NCI-H2171 treated with DMSO at 0.1 percent for 48 hours (cell line): Measurements from ENCODE around the gene EDC4.
"Not testable (repeated sequence)": the region's sequence is repeated elsewhere in the genome, so short reads cannot be mapped to it uniquely, and the experiment has no call there.

Experiments used
- DNase-seq: peaks from one replicate; lab custom pipeline; 2025; lab: John Stamatoyannopoulos, UW

The EDC4 gene

GRCh38 chr16:67872631-67873434 is at the start of gene EDC4:
TSS of gene EDC4 (plus strand) at chr16:67873052. CDS start at chr16:67873262, 210 bp downstream.
- DNase-seq: peak; percentile 59

- DNase-seq: no peak
These were observed 47.7 kb upstream of the EDC4 start for GRCh38 chr16:67825119-67825518.

- DNase-seq: no peak
These were observed 46.9 kb upstream of the EDC4 start for GRCh38 chr16:67825906-67826305.

- DNase-seq: no peak
These were observed 44.2 kb upstream of the EDC4 start for GRCh38 chr16:67828651-67829050.

GRCh38 chr16:67833030-67833414 is 39.8 kb upstream of the EDC4 start:
- no peak for DNase-seq

GRCh38 chr16:67833415-67834241 is 39.2 kb upstream of the EDC4 start:
- DNase-seq: peak; percentile 88

GRCh38 chr16:67834242-67834614 is 38.6 kb upstream of the EDC4 start:
- DNase-seq: no peak

- not testable (repeated sequence) for DNase-seq
These were observed 35.7 kb upstream of the EDC4 start for GRCh38 chr16:67837190-67837589.

- DNase-seq: no peak
These were observed 35.0 kb upstream of the EDC4 start for GRCh38 chr16:67837811-67838210.

GRCh38 chr16:67841198-67841815 is 31.5 kb upstream of the EDC4 start:
- no peak for DNase-seq

GRCh38 chr16:67841816-67842508 is 30.9 kb upstream of the EDC4 start, which contains the start of gene THAP11:
TSS of gene THAP11 (plus strand) at chr16:67842320. CDS start at chr16:67842555, 235 bp downstream.
- DNase-seq: peak; percentile 98

GRCh38 chr16:67842509-67843342 is 30.1 kb upstream of the EDC4 start:
- DNase-seq: peak; percentile 58

GRCh38 chr16:67843343-67843765 is 29.5 kb upstream of the EDC4 start:
- no peak for DNase-seq

- DNase-seq: no peak
These were observed 28.4 kb upstream of the EDC4 start for GRCh38 chr16:67844497-67844896.

GRCh38 chr16:67845291-67846062 is 27.4 kb upstream of the EDC4 start:
- DNase-seq: peak; percentile 6

- DNase-seq: no peak
These were observed 26.9 kb upstream of the EDC4 start for GRCh38 chr16:67846063-67846319.

- DNase-seq: peak; percentile 96
These were observed 26.4 kb upstream of the EDC4 start, which contains the start of gene NUTF2 for GRCh38 chr16:67846320-67847063. TSS of gene NUTF2 (plus strand) at chr16:67846933. CDS start at chr16:67865131, 18,198 bp downstream.

- no peak for DNase-seq
These were observed 25.6 kb upstream of the EDC4 start, which contains the start of gene CENPT for GRCh38 chr16:67847064-67847861. TSS of gene CENPT (minus strand) at chr16:67847693. CDS start at chr16:67833859, 13,834 bp downstream.

GRCh38 chr16:67848118-67848517 is 24.7 kb upstream of the EDC4 start:
- no peak for DNase-seq
